ENCODE data around the gene CNIH3.

- TF ChIP-seq ISL1 (CRISPR knock-in tag; IDR thresholded peaks at IDR 0.05) (no peak), ZFP3 (CRISPR knock-in tag; IDR thresholded peaks at IDR 0.05) (no peak), POU6F1 (CRISPR knock-in tag; IDR thresholded peaks at IDR 0.05; ENCODE audit: borderline replicate concordance, low read depth) (no peak), CSRNP3 (CRISPR knock-in tag; IDR thresholded peaks at IDR 0.05) (no peak), TCF4 (CRISPR knock-in tag; IDR thresholded peaks at IDR 0.05; ENCODE audit: borderline replicate concordance) (no peak), CSDC2 (CRISPR knock-in tag; IDR thresholded peaks at IDR 0.05) (no peak), PATZ1 (CRISPR knock-in tag; IDR thresholded peaks at IDR 0.05; ENCODE audit: borderline replicate concordance) (no peak)
Measured at GRCh38 chr1:224621813-224622682, 5.9 kb downstream of the CNIH3 start.

All from SK-N-SH treated with all-trans-retinoic acid at 6 μM for 48 hours (cell line).